NT2/D1 (cell line): ENCODE data around the gene SPIN2B.

Experiments used
- SUZ12 ChIP-seq: IDR thresholded peaks from 2 replicates; pipeline ENCODE4 v1.6.1; 2011; ENCODE audit not compliant: insufficient read length, insufficient read depth; ENCODE audit errors: extremely low read depth
- YY1 ChIP-seq: IDR thresholded peaks from 2 replicates; pipeline ENCODE4 v1.6.1; 2011; ENCODE audit not compliant: insufficient read length, insufficient read depth
- ZNF274 ChIP-seq: IDR thresholded peaks from 2 replicates; pipeline ENCODE4 v1.6.1; 2011; ENCODE audit warnings: mild to moderate bottlenecking, low read depth, low read length

GRCh38 chrX:57070185-57070984 lies 51.0 kb downstream of the SPIN2B start:
- no peak for TF ChIP-seq ZNF274
- no peak for TF ChIP-seq YY1
- TF ChIP-seq SUZ12: no peak
